ENCODE results near the gene GATD1.

The GATD1 gene

DNA sequence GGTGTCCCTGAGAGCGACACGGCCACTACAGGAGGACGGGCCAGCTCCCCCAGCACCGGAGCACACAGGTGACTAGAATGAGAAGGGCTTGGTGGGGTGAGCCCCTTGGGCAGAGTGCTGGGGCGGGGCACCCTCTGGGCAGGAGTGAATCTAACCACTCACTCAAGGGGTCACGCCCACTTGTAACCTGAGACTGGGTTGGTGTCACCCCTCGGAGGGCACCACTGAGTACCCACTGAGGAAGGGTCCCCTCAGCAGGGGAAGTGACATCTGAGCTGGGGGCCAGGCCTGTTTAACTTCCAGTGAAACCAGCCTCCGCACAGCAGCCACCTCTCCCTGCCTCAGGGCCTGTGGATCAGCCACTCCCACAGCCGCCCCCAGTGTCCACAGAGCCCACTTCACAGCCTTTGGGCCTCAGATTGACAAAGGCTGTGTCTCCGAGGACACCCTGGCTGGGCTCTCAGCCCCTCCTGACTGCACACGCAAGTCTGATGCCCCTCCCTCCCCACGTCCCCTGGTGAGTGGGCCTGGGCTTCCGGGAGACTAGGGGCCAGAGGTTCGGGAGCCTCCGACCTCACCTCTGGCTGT is 5.6 kb downstream of the GATD1 start:
- H3K27me3 ChIP-seq (ENCODE audit: insufficient read depth, low read length), result no peaks in the 10 kb centered on the region
- no peak overlapping the region for H3K27ac ChIP-seq (ENCODE audit: low read length)
- peaks cover 38% of the 10 kb centered on the region for H3K36me3 ChIP-seq (ENCODE audit: insufficient read depth, low read depth, low read length)
- no peak overlapping the region for H3K4me3 ChIP-seq (ENCODE audit: low read length)
- peaks cover 6% of the 10 kb centered on the region for H3K4me1 ChIP-seq (ENCODE audit: insufficient read depth, low read length)
- H3K9me3 ChIP-seq (ENCODE audit: insufficient read depth, low read depth, low read length), result no peaks in the 10 kb centered on the region
- H3K9ac ChIP-seq (ENCODE audit: low read depth, low read length), result no peak overlapping the region

DNA sequence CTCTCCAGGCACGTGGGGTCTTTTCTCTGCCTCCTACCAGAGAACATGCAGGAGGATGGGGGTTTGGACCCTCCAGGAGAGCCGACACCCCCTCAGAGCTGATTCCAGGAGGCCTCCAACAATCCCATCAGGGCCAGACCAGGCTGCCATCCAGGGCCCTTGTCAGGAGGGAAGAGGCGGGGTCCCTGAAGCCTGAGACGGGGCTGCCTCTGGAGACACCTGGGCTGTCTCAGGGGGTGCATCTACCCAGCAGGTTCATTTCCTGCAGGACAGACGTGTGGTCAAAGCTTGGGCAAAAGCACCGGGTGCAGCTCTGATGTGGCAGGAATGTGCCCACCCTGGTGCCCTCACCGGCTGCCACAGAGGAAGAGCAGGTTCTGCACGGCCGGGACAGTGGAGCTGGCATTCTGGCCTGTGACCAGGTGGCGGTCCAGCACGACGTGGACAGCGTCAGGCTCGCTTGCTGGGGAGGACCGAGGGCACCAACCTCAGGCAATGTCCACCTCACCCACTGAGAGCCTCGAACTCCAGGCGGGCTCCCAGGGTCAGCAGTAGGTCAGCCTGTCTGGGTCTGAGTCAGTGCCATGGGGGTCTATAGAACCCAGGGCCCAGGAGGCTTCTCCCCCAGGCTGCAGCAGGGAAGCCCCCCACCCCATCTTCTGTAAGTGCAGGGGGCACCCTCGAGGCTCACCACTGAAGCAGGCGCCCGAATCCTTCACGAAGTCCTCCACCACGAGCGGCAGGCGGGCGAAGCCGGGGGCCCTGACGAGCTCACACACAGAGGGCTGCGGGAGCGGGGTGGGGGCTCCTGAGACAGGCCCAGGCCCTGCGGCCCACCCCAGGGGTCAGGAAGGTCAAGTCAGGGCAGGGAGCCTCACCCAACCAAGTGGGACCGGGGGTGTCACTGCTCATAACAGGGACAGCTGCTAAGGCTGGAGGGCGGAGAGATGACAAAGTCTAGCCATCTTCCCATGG is 6.4 kb downstream of the GATD1 start:
- no peak overlapping the region for H3K9ac ChIP-seq (ENCODE audit: low read depth, low read length)
- H3K27me3 ChIP-seq (ENCODE audit: insufficient read depth, low read length), result no peaks in the 10 kb centered on the region
- no peak overlapping the region for H3K27ac ChIP-seq (ENCODE audit: low read length)
- no peaks in the 10 kb centered on the region for H3K9me3 ChIP-seq (ENCODE audit: insufficient read depth, low read depth, low read length)
- H3K4me3 ChIP-seq (ENCODE audit: low read length), result no peak overlapping the region
- peaks cover 46% of the 10 kb centered on the region for H3K36me3 ChIP-seq (ENCODE audit: insufficient read depth, low read depth, low read length)
- H3K4me1 ChIP-seq (ENCODE audit: insufficient read depth, low read length), result peaks cover 6% of the 10 kb centered on the region

- H3K9me3 ChIP-seq (ENCODE audit: insufficient read depth, low read depth, low read length), result no peaks in the 10 kb centered on the region
- H3K36me3 ChIP-seq (ENCODE audit: insufficient read depth, low read depth, low read length), result peaks cover 53% of the 10 kb centered on the region
- no peak overlapping the region for H3K9ac ChIP-seq (ENCODE audit: low read depth, low read length)
- H3K27me3 ChIP-seq (ENCODE audit: insufficient read depth, low read length), result no peaks in the 10 kb centered on the region
- H3K4me3 ChIP-seq (ENCODE audit: low read length), result no peak overlapping the region
- H3K27ac ChIP-seq (ENCODE audit: low read length), result no peak overlapping the region
- H3K4me1 ChIP-seq (ENCODE audit: insufficient read depth, low read length), result no peaks in the 10 kb centered on the region; the same call in 1 of the 2 replicates
Observed at GRCh38 chr11:769887-770641, 7.2 kb downstream of the GATD1 start.

DNA sequence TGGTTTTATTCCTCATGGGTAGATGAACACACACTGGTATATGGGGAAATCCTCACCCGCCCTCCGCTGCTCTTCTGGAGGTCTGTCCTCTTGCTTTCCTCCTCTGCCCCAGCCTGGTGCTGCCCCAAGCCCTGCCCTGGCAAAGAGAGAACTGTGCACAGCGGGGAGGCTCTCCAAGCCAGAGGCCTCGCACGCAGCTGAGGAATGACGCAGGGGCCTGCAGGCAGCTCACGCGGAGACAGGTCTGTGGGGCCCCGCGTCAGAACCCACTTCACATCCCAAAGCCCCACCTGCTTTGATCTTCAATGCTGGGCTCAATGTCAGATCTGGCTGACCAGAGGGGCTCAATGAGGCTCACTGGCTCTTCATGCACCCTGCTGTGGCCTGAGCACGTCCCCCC is 10.0 kb downstream of the GATD1 start:
- Histone ChIP-seq H3K27me3 (ENCODE audit: insufficient read depth, low read length) (no peaks in the 10 kb centered on the region), H3K4me3 (ENCODE audit: low read length) (no peak overlapping the region), H3K4me1 (ENCODE audit: insufficient read depth, low read length) (no peaks in the 10 kb centered on the region), H3K9ac (ENCODE audit: low read depth, low read length) (no peak overlapping the region), H3K9me3 (ENCODE audit: insufficient read depth, low read depth, low read length) (no peaks in the 10 kb centered on the region), H3K36me3 (ENCODE audit: insufficient read depth, low read depth, low read length) (peaks cover 67% of the 10 kb centered on the region), H3K27ac (ENCODE audit: low read length) (no peak overlapping the region)

- peaks cover 71% of the 10 kb centered on the region for H3K36me3 ChIP-seq (ENCODE audit: insufficient read depth, low read depth, low read length)
- H3K9me3 ChIP-seq (ENCODE audit: insufficient read depth, low read depth, low read length), result no peaks in the 10 kb centered on the region
- no peak overlapping the region for H3K4me3 ChIP-seq (ENCODE audit: low read length)
- H3K27ac ChIP-seq (ENCODE audit: low read length), result no peak overlapping the region
- no peaks in the 10 kb centered on the region for H3K4me1 ChIP-seq (ENCODE audit: insufficient read depth, low read length)
- H3K27me3 ChIP-seq (ENCODE audit: insufficient read depth, low read length), result no peaks in the 10 kb centered on the region
- no peak overlapping the region for H3K9ac ChIP-seq (ENCODE audit: low read depth, low read length)
Observed at GRCh38 chr11:766936-767210, 10.4 kb downstream of the GATD1 start.

- no peaks in the 10 kb centered on the region for H3K9me3 ChIP-seq (ENCODE audit: insufficient read depth, low read depth, low read length)
- peaks cover 74% of the 10 kb centered on the region for H3K36me3 ChIP-seq (ENCODE audit: insufficient read depth, low read depth, low read length)
- H3K27ac ChIP-seq (ENCODE audit: low read length), result no peak overlapping the region
- no peak overlapping the region for H3K9ac ChIP-seq (ENCODE audit: low read depth, low read length)
- no peaks in the 10 kb centered on the region for H3K4me1 ChIP-seq (ENCODE audit: insufficient read depth, low read length)
- H3K27me3 ChIP-seq (ENCODE audit: insufficient read depth, low read length), result no peaks in the 10 kb centered on the region
- H3K4me3 ChIP-seq (ENCODE audit: low read length), result no peak overlapping the region
Observed at GRCh38 chr11:766106-766935, 11.0 kb downstream of the GATD1 start.

GRCh38 chr11:765802-766091 is 11.5 kb downstream of the GATD1 start:
- peaks cover 74% of the 10 kb centered on the region for H3K36me3 ChIP-seq (ENCODE audit: insufficient read depth, low read depth, low read length)
- H3K9me3 ChIP-seq (ENCODE audit: insufficient read depth, low read depth, low read length), result no peaks in the 10 kb centered on the region
- no peak overlapping the region for H3K9ac ChIP-seq (ENCODE audit: low read depth, low read length)
- no peak overlapping the region for H3K27ac ChIP-seq (ENCODE audit: low read length)
- H3K4me1 ChIP-seq (ENCODE audit: insufficient read depth, low read length), result no peaks in the 10 kb centered on the region
- no peaks in the 10 kb centered on the region for H3K27me3 ChIP-seq (ENCODE audit: insufficient read depth, low read length)
- H3K4me3 ChIP-seq (ENCODE audit: low read length), result no peak overlapping the region

DNA sequence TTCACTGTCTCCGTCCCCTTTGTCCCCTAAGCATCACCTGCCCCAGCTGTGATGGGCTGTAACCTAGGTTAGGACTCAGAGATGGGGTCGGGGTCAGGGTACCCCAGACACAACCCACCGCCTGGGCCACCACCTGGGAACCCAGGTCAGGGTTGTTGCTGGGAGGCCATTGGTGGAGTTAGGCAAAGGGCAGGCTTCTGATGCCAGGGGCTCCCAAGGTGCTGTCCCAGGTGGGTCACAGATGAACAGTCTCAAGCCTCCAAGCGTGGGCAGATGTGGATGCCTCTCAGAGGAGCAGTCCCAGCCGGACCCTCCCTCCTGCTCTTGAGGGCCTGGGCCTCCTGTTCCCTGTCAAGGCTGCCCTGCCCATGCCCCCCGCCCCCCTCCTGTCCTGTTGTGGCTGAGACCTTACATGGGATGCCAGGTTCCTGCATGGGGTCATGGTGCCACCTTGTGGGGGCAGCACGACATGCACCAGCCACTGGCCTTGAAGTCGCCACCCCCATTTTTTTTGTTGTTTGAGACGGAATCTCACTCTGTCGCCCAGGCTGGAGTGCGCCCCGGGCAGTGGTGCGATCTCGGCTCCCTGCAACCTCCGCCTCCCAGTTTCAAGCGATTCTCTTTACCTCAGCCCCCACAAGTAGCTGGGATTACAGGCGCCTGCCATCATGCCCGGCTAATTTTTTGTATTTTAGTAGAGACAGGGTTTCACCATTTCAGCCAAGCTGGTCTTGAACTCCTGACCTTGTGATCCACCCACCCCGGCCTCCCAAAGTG is 12.1 kb downstream of the GATD1 start:
- no peaks in the 10 kb centered on the region for H3K9me3 ChIP-seq (ENCODE audit: insufficient read depth, low read depth, low read length)
- no peak overlapping the region for H3K27ac ChIP-seq (ENCODE audit: low read length)
- no peaks in the 10 kb centered on the region for H3K27me3 ChIP-seq (ENCODE audit: insufficient read depth, low read length)
- no peaks in the 10 kb centered on the region for H3K4me1 ChIP-seq (ENCODE audit: insufficient read depth, low read length)
- H3K4me3 ChIP-seq (ENCODE audit: low read length), result no peak overlapping the region
- H3K9ac ChIP-seq (ENCODE audit: low read depth, low read length), result no peak overlapping the region
- H3K36me3 ChIP-seq (ENCODE audit: insufficient read depth, low read depth, low read length), result peaks cover 74% of the 10 kb centered on the region

GRCh38 chr11:764322-765024 is 12.8 kb downstream of the GATD1 start:
- no peaks in the 10 kb centered on the region for H3K27me3 ChIP-seq (ENCODE audit: insufficient read depth, low read length)
- no peak overlapping the region for H3K9ac ChIP-seq (ENCODE audit: low read depth, low read length)
- H3K36me3 ChIP-seq (ENCODE audit: insufficient read depth, low read depth, low read length), result peaks cover 76% of the 10 kb centered on the region
- H3K4me1 ChIP-seq (ENCODE audit: insufficient read depth, low read length), result no peaks in the 10 kb centered on the region
- no peak overlapping the region for H3K4me3 ChIP-seq (ENCODE audit: low read length)
- H3K27ac ChIP-seq (ENCODE audit: low read length), result no peak overlapping the region
- no peaks in the 10 kb centered on the region for H3K9me3 ChIP-seq (ENCODE audit: insufficient read depth, low read depth, low read length)

GRCh38 chr11:763549-764321 is 13.6 kb downstream of the GATD1 start:
- Histone ChIP-seq H3K27ac (ENCODE audit: low read length) (no peak overlapping the region), H3K9me3 (ENCODE audit: insufficient read depth, low read depth, low read length) (no peaks in the 10 kb centered on the region), H3K27me3 (ENCODE audit: insufficient read depth, low read length) (no peaks in the 10 kb centered on the region), H3K4me3 (ENCODE audit: low read length) (no peak overlapping the region), H3K9ac (ENCODE audit: low read depth, low read length) (no peak overlapping the region), H3K4me1 (ENCODE audit: insufficient read depth, low read length) (no peaks in the 10 kb centered on the region), H3K36me3 (ENCODE audit: insufficient read depth, low read depth, low read length) (peaks cover 83% of the 10 kb centered on the region)

Measured in iPS-20b (cell line).